GM12878 (cell line): ENCODE results near the gene B3GNT9. TPM values are rescaled to one million over a fixed set of nuclear protein-coding genes. Genes with fewer than 3 reads are reported as not detected.

Source experiments
- BHLHE40 ChIP-seq, 2 experiments: fragments of 450-650 bp in 1 of 2; IDR thresholded peaks; 2 replicates each; pipeline ENCODE4 v1.6.1; 2011 to 2017; ENCODE audit warnings: low read depth in 2 of 2, borderline replicate concordance in 1 of 2, improper control_type of control experiment in 1 of 2, low read length in 1 of 2, mild to moderate bottlenecking in 1 of 2
- BMI1 ChIP-seq: fragments of 450-650 bp; IDR thresholded peaks from 2 replicates; pipeline ENCODE4 v1.6.1; 2016; ENCODE audit warnings: mild to moderate bottlenecking, moderate library complexity, borderline replicate concordance
- CBFB ChIP-seq: IDR thresholded peaks from 2 replicates; pipeline ENCODE4 v1.6.1; 2016; ENCODE audit warnings: antibody characterized with exemption, low read depth
- CHD2 ChIP-seq: IDR thresholded peaks from 2 replicates; pipeline ENCODE4 v1.6.1; 2011; ENCODE audit warnings: low read depth, low read length, improper control_type of control experiment, borderline replicate concordance
- CTCF ChIP-seq, 3 experiments: IDR thresholded peaks in 2 of 3; conservative IDR thresholded peaks in 1 of 3; 2 replicates each; pipeline ENCODE4 v1.5.1; 2011; ENCODE audit warnings: low read depth in 3 of 3, low read length in 3 of 3, mild to moderate bottlenecking in 3 of 3, control low read depth in 2 of 3, moderate library complexity in 2 of 3, inconsistent platforms in 1 of 3, mixed read lengths in 1 of 3; ENCODE audit not compliant: control insufficient read depth in 2 of 3, insufficient read depth in 1 of 3; ENCODE audit errors: extremely low read depth in 1 of 3
- DPF2 ChIP-seq: fragments of 450-650 bp; IDR thresholded peaks from 2 replicates; pipeline ENCODE4 v1.6.1; 2017; ENCODE audit warnings: mild to moderate bottlenecking
- HDGF ChIP-seq: fragments of 450-650 bp; IDR thresholded peaks from 2 replicates; pipeline ENCODE4 v1.6.1; 2016; ENCODE audit warnings: antibody characterized with exemption
- IKZF1 ChIP-seq: fragments of 450-650 bp; conservative IDR thresholded peaks from 2 replicates; pipeline ENCODE4 v1.6.1; 2017; ENCODE audit warnings: antibody characterized with exemption, mild to moderate bottlenecking
- IKZF2 ChIP-seq, 2 experiments: fragments of 450-650 bp; IDR thresholded peaks; 2 replicates each; pipeline ENCODE4 v1.6.1; 2017; ENCODE audit warnings: mild to moderate bottlenecking in 2 of 2, moderate library complexity in 2 of 2
- IRF3 ChIP-seq: fragments of 450-650 bp; IDR thresholded peaks from 2 replicates; pipeline ENCODE4 v1.6.1; 2014; ENCODE audit warnings: mild to moderate bottlenecking
- MAX ChIP-seq: IDR thresholded peaks from 2 replicates; pipeline ENCODE4 v1.6.1; 2012; ENCODE audit warnings: low read depth, low read length, improper control_type of control experiment
- NBN ChIP-seq: fragments of 450-650 bp; IDR thresholded peaks from 2 replicates; pipeline ENCODE4 v1.6.1; 2016
- PKNOX1 ChIP-seq: fragments of 450-650 bp; IDR thresholded peaks from 2 replicates; pipeline ENCODE4 v1.6.1; 2016; ENCODE audit warnings: mild to moderate bottlenecking
- RAD51 ChIP-seq: fragments of 450-650 bp; IDR thresholded peaks from 2 replicates; pipeline ENCODE4 v1.6.1; 2016; ENCODE audit warnings: moderate library complexity, mild to moderate bottlenecking, inconsistent platforms
- SKIL ChIP-seq: fragments of 450-650 bp; IDR thresholded peaks from 2 replicates; pipeline ENCODE4 v1.6.1; 2017; ENCODE audit warnings: mild to moderate bottlenecking, low read depth, inconsistent platforms; ENCODE audit not compliant: poor library complexity, severe bottlenecking
- SPI1 ChIP-seq: IDR thresholded peaks from 2 replicates; pipeline ENCODE4 v1.6.1; 2011; ENCODE audit warnings: low read depth, mild to moderate bottlenecking, low read length, moderate library complexity, borderline replicate concordance; ENCODE audit not compliant: insufficient read depth
- polyA plus RNA-seq, 11 experiments: library from polyadenylated mRNA; depleted of rRNA in 4 of 11; unstranded in 6 of 11; stranded (reverse) in 5 of 11; fragments of >200 nt; fragmentation: Nextera tagmentation in 4 of 11; fragmentation: Illumina TruSeq in 1 of 11; extraction: Ambion mirVana in 4 of 11; extraction: Trizol in 1 of 11; gene quantifications; 1 replicate in 1 of 11; 2 replicates in 10 of 11; pipeline versions ENCODE4 v1.2.1 to v1.2.3, GENCODE V29; 2011 to 2016; ENCODE audit warnings: inconsistent platforms in 2 of 11, missing spikeins in 2 of 11, low read depth in 1 of 11
- total RNA-seq, 4 experiments: library from RNA; depleted of rRNA in 3 of 4; stranded (reverse); fragments of >200 nt in 3 of 4; fragmentation: Illumina TruSeq in 1 of 4; extraction: Trizol in 1 of 4; gene quantifications; 2 replicates each; pipeline versions ENCODE4 v1.2.1 to v1.2.3, GENCODE V29; 2013 to 2021

B3GNT9 gene
- total and polyA plus RNA-seq, 10 of the 15 experiments (the other 5 are each of a cell fraction or from before 2014, with no cell fraction given), result 0.08 to 5.0 (median 1.9) TPM

- TF ChIP-seq HDGF (peak; percentile 74; the same call in 1 of the 2 replicates), IKZF2 (IDR thresholded peaks at IDR 0.05) (peak; percentile 63 to 71), PKNOX1 (peak; percentile 86), IRF3 (no peak), RAD51 (peak; percentile 86), DPF2 (0 out of 2 replicates have a peak, but pooled peaks have one; percentile 8), MAX (peak; percentile 72; the same call in 1 of the 2 replicates), SPI1 (peak; percentile 29; the same call in 1 of the 2 replicates), SKIL (no peak), BMI1 (peak; percentile 19; the same call in 1 of the 2 replicates), IKZF1 (peak; percentile 72), CTCF (IDR thresholded peaks at IDR 0.05 in 2 of 3, conservative IDR thresholded peaks at IDR 0.05 in 1 of 3; ENCODE audit: control insufficient read depth in 2 of 3, extremely low read depth in 1 of 3, insufficient read depth in 1 of 3, low read depth in 3 of 3, low read length in 3 of 3) (0 out of 6 replicates have a peak, but pooled peaks of 1 of the 3 experiments have one; percentile 1), CHD2 (0 out of 2 replicates have a peak, but pooled peaks have one; percentile 34), CBFB (no peak), BHLHE40 (IDR thresholded peaks at IDR 0.05; ENCODE audit: borderline replicate concordance in 1 of 2, low read depth in 2 of 2, low read length in 1 of 2) (peak; percentile 91 to 94), NBN (peak; percentile 33; the same call in 1 of the 2 replicates)
Measured at GRCh38 chr16:67166598-67167168, 15.9 kb upstream of the B3GNT9 start (continued).
